ENCODE data around the gene FADS6.
A peak's percentile ranks its signal among the peaks of the same experiment; 100 is the strongest.
"Not testable (repeated sequence)": the region's sequence is repeated elsewhere in the genome, so short reads cannot be mapped to it uniquely, and the experiment has no call there.

Gene FADS6

GRCh38 chr17:74920642-74921025, 27.2 kb upstream of the FADS6 start:
- no peak for DNase-seq

GRCh38 chr17:74920306-74920620, 26.8 kb upstream of the FADS6 start:
- no peak for DNase-seq

- peak in 3 of 14 donors; percentile 3 to 22 (median 5) for DNase-seq
These were observed 26.2 kb upstream of the FADS6 start for GRCh38 chr17:74919440-74920305.

GRCh38 chr17:74918906-74919305, 25.5 kb upstream of the FADS6 start:
- no peak for DNase-seq

GRCh38 chr17:74917430-74917829, 24.0 kb upstream of the FADS6 start:
- DNase-seq = peak in 2 of 14 donors; percentile 3 to 4

- no peak for DNase-seq
These were observed 23.4 kb upstream of the FADS6 start for GRCh38 chr17:74916851-74917199.

- no peak for DNase-seq
These were observed 22.9 kb upstream of the FADS6 start for GRCh38 chr17:74916136-74916850.

- DNase-seq = not testable (repeated sequence)
These were observed 18.0 kb upstream of the FADS6 start for GRCh38 chr17:74911423-74911822.

- not testable (repeated sequence) for DNase-seq
These were observed 15.7 kb upstream of the FADS6 start for GRCh38 chr17:74909097-74909496.

- DNase-seq = no peak
These were observed 13.6 kb upstream of the FADS6 start for GRCh38 chr17:74907012-74907411.

- DNase-seq = not testable (repeated sequence)
These were observed 12.9 kb upstream of the FADS6 start for GRCh38 chr17:74906214-74906793.

- no peak for DNase-seq
These were observed 11.4 kb upstream of the FADS6 start for GRCh38 chr17:74904687-74905409.

GRCh38 chr17:74903671-74904070, 10.2 kb upstream of the FADS6 start:
- no peak for DNase-seq

- DNase-seq = no peak
These were observed 9.6 kb upstream of the FADS6 start for GRCh38 chr17:74903034-74903433.

GRCh38 chr17:74901353-74902135, 8.1 kb upstream of the FADS6 start:
- no peak for DNase-seq

- no peak for DNase-seq
These were observed 6.8 kb upstream of the FADS6 start for GRCh38 chr17:74900208-74900607.

GRCh38 chr17:74898376-74898946, 5.0 kb upstream of the FADS6 start:
- DNase-seq = no peak

GRCh38 chr17:74893936-74894671, 671 bp upstream of the FADS6 start:
- no peak for DNase-seq

GRCh38 chr17:74892013-74892841, 1.2 kb downstream of the FADS6 start:
- DNase-seq = peak in 1 of 14 donors; percentile 74

- no peak for DNase-seq
These were observed 2.9 kb downstream of the FADS6 start for GRCh38 chr17:74890554-74890953.
